Measurements from ENCODE around the gene OPN1MW3. TPM values are rescaled to one million over a fixed set of nuclear protein-coding genes. Genes with fewer than 3 reads are reported as not detected.
"Not testable (repeated sequence)": the region's sequence is repeated elsewhere in the genome, so short reads cannot be mapped to it uniquely, and the experiment has no call there.

The OPN1MW3 gene
- total RNA-seq, 1 donor from 2014 or later = not detected

DNA sequence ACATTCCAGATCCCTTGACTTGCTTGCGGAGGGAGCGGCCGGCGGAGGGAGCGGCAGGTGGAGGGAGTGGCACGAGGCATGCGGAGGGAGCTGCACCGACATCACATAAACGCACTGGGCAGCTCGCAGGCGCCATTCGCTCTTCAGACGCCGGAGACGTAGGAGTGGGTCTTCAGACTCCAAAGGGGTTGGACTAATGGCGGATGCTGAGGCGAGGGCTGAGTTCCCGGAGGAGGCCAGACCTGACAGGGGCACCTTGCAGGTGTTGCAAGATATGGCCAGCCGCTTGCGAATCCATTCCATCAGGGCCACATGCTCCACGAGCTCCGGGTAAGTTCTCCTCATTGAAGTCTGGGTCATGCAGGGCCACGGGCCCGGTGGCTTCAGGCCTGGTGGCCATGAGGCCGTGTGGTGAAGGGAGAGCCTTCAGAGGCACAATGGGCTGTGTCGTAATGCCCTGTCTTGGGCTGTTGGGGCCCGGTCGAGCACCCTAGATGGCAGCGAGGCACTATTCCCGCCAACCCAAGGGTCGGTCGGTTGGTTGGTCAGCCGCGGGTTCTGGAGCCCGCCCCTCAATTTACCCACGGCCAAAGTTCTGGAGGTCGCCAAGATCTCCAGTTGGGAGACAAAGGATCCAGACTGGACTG, 38.4 kb downstream of the OPN1MW3 start, which contains the start of gene TKTL1:
Gene TKTL1 (plus strand): TSS at position 132 of the 647 bp plus-strand sequence. CDS start 65 bp downstream, at position 197.
- Histone ChIP-seq H3K4me1 (ENCODE audit: control insufficient read depth in 3 of 3, insufficient read depth in 3 of 3, low read length in 3 of 3) (no peaks in the 10 kb centered on the region), H3K27ac (ENCODE audit: low read depth, low read length) (no peak within 1 kb of the TSS), H3K9me3 (ENCODE audit: control insufficient read depth in 3 of 3, low read length in 3 of 3) (no peaks in the 10 kb centered on the region), H3K36me3 (ENCODE audit: control insufficient read depth in 3 of 3, insufficient read depth in 3 of 3, low read length in 3 of 3) (no peaks in the 10 kb centered on the region), H3K9ac (ENCODE audit: low read depth in 1 of 3, low read length in 3 of 3) (no peak within 1 kb of the TSS), H3K4me3 (ENCODE audit: low read length in 3 of 3) (no peak within 1 kb of the TSS), H3K27me3 (ENCODE audit: control insufficient read depth in 3 of 3, insufficient read depth in 3 of 3, low read length in 3 of 3) (no peaks in the 10 kb centered on the region)

DNA sequence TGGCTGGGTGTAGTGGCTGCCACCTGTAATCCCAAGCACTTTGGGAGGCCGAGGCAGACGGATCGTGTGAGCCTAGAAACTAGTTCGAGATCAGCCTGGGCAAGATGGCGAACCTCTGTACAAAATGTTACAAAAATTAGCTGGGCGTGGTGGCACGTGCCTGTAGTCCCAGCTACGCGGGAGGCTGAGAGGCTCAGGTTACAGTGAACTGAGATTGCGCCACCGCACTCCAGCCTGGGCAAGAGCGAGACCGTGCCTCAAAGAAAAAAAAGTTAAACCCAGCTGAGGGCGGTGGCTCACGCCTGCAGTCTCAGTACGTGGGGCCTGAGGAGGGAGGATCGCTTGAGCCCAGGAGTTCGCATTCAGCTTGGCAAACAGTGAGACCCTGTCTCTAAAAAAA, 39.3 kb downstream of the OPN1MW3 start:
- Histone ChIP-seq H3K9me3 (ENCODE audit: control insufficient read depth in 3 of 3, low read length in 3 of 3) (no peaks in the 10 kb centered on the region), H3K4me1 (ENCODE audit: control insufficient read depth in 3 of 3, insufficient read depth in 3 of 3, low read length in 3 of 3) (no peaks in the 10 kb centered on the region), H3K27me3 (ENCODE audit: control insufficient read depth in 3 of 3, insufficient read depth in 3 of 3, low read length in 3 of 3) (no peaks in the 10 kb centered on the region), H3K4me3 (ENCODE audit: low read length in 3 of 3) (no peak overlapping the region), H3K9ac (ENCODE audit: low read depth in 1 of 3, low read length in 3 of 3) (no peak overlapping the region), H3K36me3 (ENCODE audit: control insufficient read depth in 3 of 3, insufficient read depth in 3 of 3, low read length in 3 of 3) (no peaks in the 10 kb centered on the region), H3K27ac (ENCODE audit: low read depth, low read length) (no peak overlapping the region)

DNA sequence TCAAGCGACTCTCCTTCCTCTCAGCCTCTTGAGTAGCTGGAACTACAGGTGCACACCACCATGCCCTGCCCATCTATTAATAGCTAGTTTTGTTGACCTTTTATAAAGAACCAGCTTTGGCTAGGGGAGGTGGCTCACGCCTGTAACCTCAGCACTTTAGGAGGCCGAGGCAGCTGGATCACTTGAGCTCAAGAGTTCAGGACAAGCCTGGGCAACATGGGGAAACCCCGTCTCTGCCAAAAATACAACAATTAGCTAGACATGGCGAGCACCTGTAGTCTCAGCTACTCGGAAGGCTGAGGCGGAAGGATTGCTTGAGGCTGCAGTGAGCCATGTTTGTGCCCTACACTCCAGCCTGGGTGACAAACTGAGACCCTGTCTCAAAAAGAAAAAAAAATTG, 40.9 kb downstream of the OPN1MW3 start:
- Histone ChIP-seq H3K4me3 (ENCODE audit: low read length in 3 of 3) (no peak overlapping the region), H3K4me1 (ENCODE audit: control insufficient read depth in 3 of 3, insufficient read depth in 3 of 3, low read length in 3 of 3) (no peaks in the 10 kb centered on the region), H3K9me3 (ENCODE audit: control insufficient read depth in 3 of 3, low read length in 3 of 3) (no peaks in the 10 kb centered on the region), H3K36me3 (ENCODE audit: control insufficient read depth in 3 of 3, insufficient read depth in 3 of 3, low read length in 3 of 3) (no peaks in the 10 kb centered on the region), H3K27me3 (ENCODE audit: control insufficient read depth in 3 of 3, insufficient read depth in 3 of 3, low read length in 3 of 3) (no peaks in the 10 kb centered on the region), H3K9ac (ENCODE audit: low read depth in 1 of 3, low read length in 3 of 3) (no peak overlapping the region), H3K27ac (ENCODE audit: low read depth, low read length) (no peak overlapping the region)

DNA sequence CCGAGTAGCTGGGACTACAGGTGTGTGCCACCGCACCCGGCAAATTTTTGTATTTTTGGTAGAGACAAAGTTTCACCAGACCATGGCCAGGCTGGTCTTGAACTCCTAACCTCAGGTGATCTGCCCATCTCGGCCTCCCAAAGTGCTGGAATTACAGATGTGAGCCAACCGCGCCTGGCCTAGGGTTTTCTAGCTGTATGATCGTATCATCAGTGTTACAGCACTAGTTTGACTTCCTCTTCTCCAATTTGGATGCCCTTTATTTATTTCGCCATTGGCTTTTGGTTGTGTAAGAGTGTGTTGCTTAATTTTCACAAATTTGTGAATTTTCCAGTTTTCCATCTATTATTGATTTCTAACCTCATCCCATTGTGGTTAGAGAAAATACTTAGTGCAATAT, 43.4 kb downstream of the OPN1MW3 start:
- Histone ChIP-seq H3K36me3 (ENCODE audit: control insufficient read depth in 3 of 3, insufficient read depth in 3 of 3, low read length in 3 of 3) (no peaks in the 10 kb centered on the region), H3K4me1 (ENCODE audit: control insufficient read depth in 3 of 3, insufficient read depth in 3 of 3, low read length in 3 of 3) (no peaks in the 10 kb centered on the region), H3K9me3 (ENCODE audit: control insufficient read depth in 3 of 3, low read length in 3 of 3) (no peaks in the 10 kb centered on the region), H3K4me3 (ENCODE audit: low read length in 3 of 3) (no peak overlapping the region), H3K9ac (ENCODE audit: low read depth in 1 of 3, low read length in 3 of 3) (no peak overlapping the region), H3K27ac (ENCODE audit: low read depth, low read length) (no peak overlapping the region), H3K27me3 (ENCODE audit: control insufficient read depth in 3 of 3, insufficient read depth in 3 of 3, low read length in 3 of 3) (peaks cover 0 to 9% (median 0%) of the 10 kb centered on the region in 3 donors)

DNA sequence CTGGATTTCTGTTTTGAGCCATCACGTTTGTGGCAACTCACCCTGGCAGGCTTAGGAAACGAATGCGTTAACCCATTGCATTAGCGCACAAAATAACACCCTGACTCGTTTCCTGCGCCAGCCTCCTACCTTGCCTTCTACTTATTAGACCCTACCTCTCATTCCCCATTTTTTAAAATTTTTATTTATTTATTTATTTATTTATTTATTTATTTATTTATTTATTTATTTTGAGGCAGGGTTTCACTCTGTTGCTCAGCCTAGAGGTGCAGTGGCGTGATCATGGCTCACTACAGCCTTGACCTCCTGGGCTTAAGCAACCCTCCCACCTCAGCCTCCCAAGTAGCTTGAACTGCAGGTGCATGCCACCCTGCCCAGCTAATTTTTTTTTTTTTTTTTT, 45.6 kb downstream of the OPN1MW3 start:
- H3K9me3 ChIP-seq (ENCODE audit: control insufficient read depth in 3 of 3, low read length in 3 of 3); H3K4me3 ChIP-seq (ENCODE audit: low read length in 3 of 3); H3K9ac ChIP-seq (ENCODE audit: low read depth in 1 of 3, low read length in 3 of 3); H3K27ac ChIP-seq (ENCODE audit: low read depth, low read length); H3K36me3 ChIP-seq (ENCODE audit: control insufficient read depth in 3 of 3, insufficient read depth in 3 of 3, low read length in 3 of 3); H3K4me1 ChIP-seq (ENCODE audit: control insufficient read depth in 3 of 3, insufficient read depth in 3 of 3, low read length in 3 of 3): not testable (repeated sequence)
- peaks cover 0 to 12% (median 0%) of the 10 kb centered on the region in 3 donors for H3K27me3 ChIP-seq (ENCODE audit: control insufficient read depth in 3 of 3, insufficient read depth in 3 of 3, low read length in 3 of 3)

DNA sequence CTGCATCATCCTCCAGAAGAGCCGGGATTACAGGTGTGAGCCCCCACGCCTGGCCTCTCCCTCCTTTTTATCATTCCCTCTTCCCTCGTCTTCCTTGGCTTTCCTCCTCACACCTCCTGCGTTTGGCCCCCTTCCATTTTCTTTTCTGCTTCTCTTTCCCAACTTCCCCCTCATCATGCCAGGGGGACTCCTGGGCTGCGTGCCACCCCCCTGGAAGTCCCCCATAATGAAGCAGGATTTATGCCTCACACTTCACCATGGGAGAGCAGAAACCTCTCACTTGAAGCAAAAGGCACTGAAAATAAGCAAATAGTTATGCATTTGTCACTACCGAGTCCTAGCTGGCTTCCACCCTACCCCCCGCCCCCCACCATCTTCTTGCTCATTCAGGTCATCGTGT, 46.1 kb downstream of the OPN1MW3 start:
- Histone ChIP-seq H3K27ac (ENCODE audit: low read depth, low read length) (no peak overlapping the region), H3K9me3 (ENCODE audit: control insufficient read depth in 3 of 3, low read length in 3 of 3) (no peaks in the 10 kb centered on the region), H3K9ac (ENCODE audit: low read depth in 1 of 3, low read length in 3 of 3) (no peak overlapping the region), H3K4me1 (ENCODE audit: control insufficient read depth in 3 of 3, insufficient read depth in 3 of 3, low read length in 3 of 3) (peaks cover 1 to 4% (median 2%) of the 10 kb centered on the region in 3 donors), H3K27me3 (ENCODE audit: control insufficient read depth in 3 of 3, insufficient read depth in 3 of 3, low read length in 3 of 3) (peaks cover 0 to 12% (median 0%) of the 10 kb centered on the region in 3 donors), H3K4me3 (ENCODE audit: low read length in 3 of 3) (no peak overlapping the region), H3K36me3 (ENCODE audit: control insufficient read depth in 3 of 3, insufficient read depth in 3 of 3, low read length in 3 of 3) (no peaks in the 10 kb centered on the region)

DNA sequence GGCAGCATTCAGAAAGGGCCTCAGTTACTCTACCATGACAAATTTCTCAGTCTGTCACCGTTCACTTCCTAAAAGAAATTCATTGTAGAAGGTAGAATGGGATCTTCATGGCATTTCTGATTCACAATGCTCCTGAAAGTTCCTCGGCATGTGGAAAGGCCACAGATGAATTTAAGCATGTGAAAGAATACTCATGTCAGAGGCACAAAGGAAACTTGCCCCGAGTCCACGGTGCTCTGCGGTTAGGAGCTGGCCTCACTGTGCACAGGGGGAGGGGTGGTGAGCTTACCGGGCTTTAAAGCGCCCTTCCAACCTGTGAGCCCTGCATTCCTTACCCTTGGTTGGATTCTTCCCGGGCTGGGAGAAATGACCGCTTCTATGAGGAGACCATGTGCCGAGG, 47.5 kb downstream of the OPN1MW3 start:
- H3K9ac ChIP-seq (ENCODE audit: low read depth in 1 of 3, low read length in 3 of 3) = no peak overlapping the region
- no peaks in the 10 kb centered on the region for H3K36me3 ChIP-seq (ENCODE audit: control insufficient read depth in 3 of 3, insufficient read depth in 3 of 3, low read length in 3 of 3)
- H3K4me1 ChIP-seq (ENCODE audit: control insufficient read depth in 3 of 3, insufficient read depth in 3 of 3, low read length in 3 of 3) = peaks cover 2 to 4% (median 2%) of the 10 kb centered on the region in 3 donors
- peaks cover 0 to 12% (median 0%) of the 10 kb centered on the region in 3 donors for H3K27me3 ChIP-seq (ENCODE audit: control insufficient read depth in 3 of 3, insufficient read depth in 3 of 3, low read length in 3 of 3)
- no peak overlapping the region for H3K27ac ChIP-seq (ENCODE audit: low read depth, low read length)
- no peak overlapping the region for H3K4me3 ChIP-seq (ENCODE audit: low read length in 3 of 3)
- no peaks in the 10 kb centered on the region for H3K9me3 ChIP-seq (ENCODE audit: control insufficient read depth in 3 of 3, low read length in 3 of 3)

DNA sequence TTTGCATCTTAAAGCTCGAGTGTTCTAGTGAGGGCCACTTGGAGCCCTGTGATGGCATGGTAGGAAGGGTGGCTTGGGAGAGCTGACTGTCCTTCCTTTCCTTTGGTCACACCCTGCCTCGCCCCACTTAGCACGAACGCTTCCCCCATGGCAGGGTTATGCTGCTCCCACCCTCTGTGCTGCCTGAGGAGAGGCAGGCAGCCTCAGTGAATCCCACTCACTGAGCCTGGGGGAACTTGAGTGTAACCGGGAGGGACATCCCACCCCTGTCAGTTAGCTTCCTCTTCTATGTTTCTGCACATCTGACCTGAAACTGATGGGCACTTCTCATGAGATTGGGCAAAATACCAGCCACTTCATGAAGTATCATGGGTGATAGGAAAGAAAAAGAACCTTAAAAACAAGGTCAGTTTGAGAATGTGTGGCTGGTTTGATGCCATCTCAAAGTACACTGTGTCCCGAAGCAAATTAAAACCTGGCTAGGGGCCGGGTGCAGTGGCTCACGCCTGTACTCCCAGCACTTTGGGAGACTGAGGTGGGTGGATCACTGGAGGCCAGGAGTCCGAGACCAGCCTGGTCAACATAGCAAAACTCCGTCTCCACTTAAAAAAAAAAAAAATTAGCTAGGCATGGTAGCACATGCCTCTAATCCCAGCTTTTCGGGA, 48.3 kb downstream of the OPN1MW3 start:
- H3K9ac ChIP-seq (ENCODE audit: low read depth in 1 of 3, low read length in 3 of 3) = no peak overlapping the region
- no peaks in the 10 kb centered on the region for H3K36me3 ChIP-seq (ENCODE audit: control insufficient read depth in 3 of 3, insufficient read depth in 3 of 3, low read length in 3 of 3)
- peaks cover 0 to 12% (median 0%) of the 10 kb centered on the region in 3 donors for H3K27me3 ChIP-seq (ENCODE audit: control insufficient read depth in 3 of 3, insufficient read depth in 3 of 3, low read length in 3 of 3)
- H3K4me3 ChIP-seq (ENCODE audit: low read length in 3 of 3) = no peak overlapping the region
- H3K9me3 ChIP-seq (ENCODE audit: control insufficient read depth in 3 of 3, low read length in 3 of 3) = no peaks in the 10 kb centered on the region
- H3K4me1 ChIP-seq (ENCODE audit: control insufficient read depth in 3 of 3, insufficient read depth in 3 of 3, low read length in 3 of 3) = peaks cover 2 to 4% (median 2%) of the 10 kb centered on the region in 3 donors
- no peak overlapping the region for H3K27ac ChIP-seq (ENCODE audit: low read depth, low read length)

DNA sequence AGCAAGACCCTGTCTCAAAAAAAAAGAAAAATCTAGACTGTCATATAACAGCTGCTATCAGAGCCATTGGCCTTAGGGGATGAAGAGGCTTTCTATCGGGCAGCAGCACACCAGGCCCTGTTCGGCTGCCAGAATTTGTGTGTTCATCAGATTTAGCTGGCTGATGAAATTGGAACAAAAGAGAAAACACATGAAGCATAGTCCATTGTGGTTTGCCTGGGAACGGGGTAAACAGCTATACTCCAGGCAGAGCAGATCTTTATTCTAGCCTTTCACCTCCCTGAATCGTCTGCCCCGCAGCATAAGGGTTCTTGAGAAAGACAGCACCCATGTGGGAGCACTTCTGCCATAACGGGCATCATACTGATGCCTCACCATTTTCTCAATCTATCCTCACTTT, 49.8 kb downstream of the OPN1MW3 start:
- peaks cover 2 to 4% (median 2%) of the 10 kb centered on the region in 3 donors for H3K4me1 ChIP-seq (ENCODE audit: control insufficient read depth in 3 of 3, insufficient read depth in 3 of 3, low read length in 3 of 3)
- no peak overlapping the region for H3K4me3 ChIP-seq (ENCODE audit: low read length in 3 of 3)
- no peaks in the 10 kb centered on the region for H3K9me3 ChIP-seq (ENCODE audit: control insufficient read depth in 3 of 3, low read length in 3 of 3)
- peaks cover 0 to 12% (median 0%) of the 10 kb centered on the region in 3 donors for H3K27me3 ChIP-seq (ENCODE audit: control insufficient read depth in 3 of 3, insufficient read depth in 3 of 3, low read length in 3 of 3)
- H3K9ac ChIP-seq (ENCODE audit: low read depth in 1 of 3, low read length in 3 of 3) = no peak overlapping the region
- no peaks in the 10 kb centered on the region for H3K36me3 ChIP-seq (ENCODE audit: control insufficient read depth in 3 of 3, insufficient read depth in 3 of 3, low read length in 3 of 3)
- no peak overlapping the region for H3K27ac ChIP-seq (ENCODE audit: low read depth, low read length)
